GM12891 (cell line): Measurements from ENCODE around the gene LCAT.

ENCODE experiments used
- DNase-seq: peaks from one replicate; pipeline ENCODE4 v3.0.0; 2011; ENCODE audit warnings: low spot score; ENCODE audit not compliant: insufficient read length
- FAIRE-seq: peaks from 2 replicates; lab custom pipeline; 2011; peaks lifted over from hg19 to GRCh38; lab: Jason Lieb, UNC
- PAX5 ChIP-seq: IDR thresholded peaks from 2 replicates; pipeline ENCODE4 v1.6.1; 2011; ENCODE audit warnings: low read length, moderate library complexity, mild to moderate bottlenecking; ENCODE audit not compliant: insufficient read depth, severe bottlenecking
- POLR2A ChIP-seq: IDR thresholded peaks from 2 replicates; pipeline ENCODE4 v1.6.1; 2011; ENCODE audit warnings: low read depth, low read length, control low read depth
- POLR2AphosphoS5 ChIP-seq: IDR thresholded peaks from 2 replicates; pipeline ENCODE4 v1.6.1; 2011; ENCODE audit warnings: low read depth, low read length, control low read depth
- POU2F2 ChIP-seq: IDR thresholded peaks from 2 replicates; pipeline ENCODE4 v1.6.1; 2011; ENCODE audit warnings: low read depth, mild to moderate bottlenecking, control low read depth, low read length, moderate library complexity
- SPI1 ChIP-seq: IDR thresholded peaks from 2 replicates; pipeline ENCODE4 v1.6.1; 2011; ENCODE audit warnings: low read depth, low read length, control low read depth
- TAF1 ChIP-seq: IDR thresholded peaks from 2 replicates; pipeline ENCODE4 v1.6.1; 2011; ENCODE audit warnings: low read depth, low read length, control low read depth

LCAT gene

DNA sequence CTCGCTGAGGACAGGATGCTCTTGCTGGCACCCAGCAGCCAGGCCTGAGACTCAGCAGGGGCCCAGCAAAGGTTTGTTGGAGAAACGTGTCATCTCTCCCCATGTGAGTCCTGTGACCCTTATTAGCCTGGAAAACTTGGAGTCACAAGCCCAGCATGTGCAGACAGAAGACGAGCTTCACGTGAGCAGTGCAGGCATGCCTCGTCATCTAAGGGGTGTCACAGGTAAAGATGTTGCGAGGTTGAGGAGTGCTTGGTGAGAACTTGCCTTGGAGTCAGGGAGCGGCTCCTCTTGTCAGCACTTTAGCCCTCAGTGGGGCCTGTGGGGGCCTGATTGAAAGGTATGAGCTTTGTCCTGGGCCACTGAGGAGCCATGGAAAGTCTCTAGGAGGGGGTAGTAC is 10.1 kb downstream of the LCAT start:
- DNase-seq: no peak
- FAIRE-seq: no peak
- TF ChIP-seq POLR2A (no peak; the same call in 1 of the 2 replicates), POU2F2 (no peak), PAX5 (no peak), TAF1 (no peak), POLR2AphosphoS5 (no peak; the same call in 1 of the 2 replicates), SPI1 (no peak)

DNA sequence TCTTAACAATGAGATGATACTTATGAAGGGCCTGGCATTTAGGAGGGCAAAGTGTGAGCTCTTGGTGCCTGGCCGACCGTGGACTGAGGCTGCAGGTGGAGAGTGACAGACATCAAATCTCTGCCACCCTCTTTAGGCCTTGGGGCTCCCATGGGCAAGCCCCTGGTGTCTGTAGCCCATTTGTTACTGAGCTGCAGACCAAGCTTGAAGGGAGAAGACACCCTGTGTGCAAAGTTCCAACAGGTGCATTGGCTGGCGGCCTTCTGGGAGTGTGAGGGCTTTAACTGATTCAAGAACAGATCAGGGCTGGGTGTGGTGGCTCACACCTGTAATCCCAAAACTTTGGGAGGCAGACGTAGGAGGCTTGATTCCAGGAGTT is 11.5 kb downstream of the LCAT start:
- DNase-seq: no peak
- TF ChIP-seq TAF1 (no peak), POLR2AphosphoS5 (no peak), SPI1 (no peak), POU2F2 (no peak), POLR2A (no peak), PAX5 (no peak)
- no peak for FAIRE-seq

DNA sequence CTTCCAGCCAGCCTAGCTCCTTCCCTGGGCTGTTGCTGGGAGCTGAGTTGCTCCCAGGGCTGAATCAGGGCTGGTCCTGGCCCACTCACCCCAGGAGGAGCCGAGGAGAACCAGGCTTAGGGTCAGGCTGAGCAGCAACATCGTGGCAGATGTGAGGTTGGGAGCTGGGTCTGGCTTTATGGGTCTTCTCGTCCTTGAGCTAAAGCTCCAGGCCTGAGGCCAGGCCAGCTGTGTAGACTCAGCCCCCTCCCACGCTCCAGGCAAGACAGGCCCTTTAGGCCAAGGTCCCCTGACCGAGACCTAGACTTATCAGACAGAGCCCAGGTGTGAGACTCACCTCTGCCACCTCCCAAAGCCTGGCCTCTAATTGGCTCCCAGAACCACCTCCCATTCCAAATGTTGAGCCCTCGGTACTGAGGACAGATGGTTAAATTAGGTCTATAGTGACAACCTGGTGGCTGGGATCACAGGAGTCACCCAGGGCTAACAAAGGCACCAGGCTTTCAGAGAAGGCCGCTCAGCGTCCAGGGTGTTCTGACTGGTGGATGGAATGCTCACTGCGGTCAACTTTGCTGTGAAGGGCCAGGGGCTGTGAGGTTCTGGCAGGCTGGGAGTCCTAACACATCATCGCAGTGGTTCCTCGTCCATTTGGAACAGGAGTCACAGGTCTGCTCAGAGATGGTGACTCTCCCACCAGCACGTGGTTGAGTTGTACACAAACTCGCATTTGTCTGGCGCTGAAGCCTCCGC is 12.0 kb downstream of the LCAT start, which contains the start of gene CTRL:
Gene CTRL (minus strand): TSS at position 151 of the 750 bp plus-strand sequence. CDS start 10 bp downstream, at position 141.
- 0 out of 2 replicates have a peak, but pooled peaks have one; percentile 4 for TF ChIP-seq POU2F2
- peak; percentile 38 for TF ChIP-seq POLR2A
- TF ChIP-seq POLR2AphosphoS5: no peak
- no peak for FAIRE-seq
- no peak for DNase-seq

DNA sequence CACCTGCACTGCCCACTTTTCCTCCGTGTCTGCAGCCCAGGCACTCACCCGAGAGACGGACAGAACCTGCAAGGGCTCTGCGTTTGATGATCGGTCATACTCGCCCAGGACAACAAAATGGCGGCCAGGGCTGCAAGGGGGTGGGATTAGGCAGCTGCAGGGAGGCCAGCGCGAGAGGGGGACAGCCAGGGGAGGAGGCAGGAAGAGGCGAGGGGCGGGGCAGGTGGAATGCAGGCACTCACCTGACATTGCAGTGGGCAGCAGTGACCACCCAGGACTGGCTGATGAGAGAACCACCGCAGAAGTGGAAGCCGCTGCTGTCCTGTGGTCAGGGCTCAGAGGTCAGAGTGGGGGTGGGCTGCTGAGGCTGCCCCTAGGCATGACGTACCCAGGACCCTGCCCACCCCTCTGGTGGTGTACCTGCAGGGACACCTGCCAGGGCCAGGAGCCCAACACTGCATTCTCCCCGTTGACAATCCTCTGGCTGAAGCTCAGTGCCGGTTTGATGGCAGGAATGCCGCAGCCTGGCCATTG is 13.2 kb downstream of the LCAT start:
- no peak; the same call in 1 of the 2 replicates for TF ChIP-seq POLR2AphosphoS5
- TF ChIP-seq SPI1: no peak
- TF ChIP-seq POLR2A: no peak
- no peak for TF ChIP-seq POU2F2
- TF ChIP-seq TAF1: no peak
- DNase-seq: no peak
- FAIRE-seq: no peak

DNA sequence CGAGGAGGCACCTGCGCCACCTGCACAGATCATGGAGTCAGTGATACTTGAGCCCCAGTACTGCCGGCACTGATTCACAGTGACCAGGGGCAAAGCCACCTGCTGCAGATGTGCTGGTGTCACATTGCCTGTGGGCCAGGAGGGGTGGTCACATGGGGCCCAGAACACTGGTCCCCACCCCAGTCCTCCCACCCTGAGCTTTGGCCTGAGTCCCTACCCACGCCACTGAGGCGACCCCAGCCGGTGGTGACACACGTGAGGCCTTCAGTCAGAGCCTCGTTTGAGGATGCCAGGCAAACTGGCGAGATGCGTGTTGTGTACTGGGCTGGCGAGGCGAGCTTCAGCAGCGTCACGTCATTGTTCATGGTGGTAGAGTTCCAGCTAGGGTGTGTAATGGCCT is 13.7 kb downstream of the LCAT start:
- FAIRE-seq (no peak), DNase-seq (no peak)
- TF ChIP-seq SPI1 (no peak), POLR2A (no peak), POLR2AphosphoS5 (no peak), TAF1 (no peak)

DNA sequence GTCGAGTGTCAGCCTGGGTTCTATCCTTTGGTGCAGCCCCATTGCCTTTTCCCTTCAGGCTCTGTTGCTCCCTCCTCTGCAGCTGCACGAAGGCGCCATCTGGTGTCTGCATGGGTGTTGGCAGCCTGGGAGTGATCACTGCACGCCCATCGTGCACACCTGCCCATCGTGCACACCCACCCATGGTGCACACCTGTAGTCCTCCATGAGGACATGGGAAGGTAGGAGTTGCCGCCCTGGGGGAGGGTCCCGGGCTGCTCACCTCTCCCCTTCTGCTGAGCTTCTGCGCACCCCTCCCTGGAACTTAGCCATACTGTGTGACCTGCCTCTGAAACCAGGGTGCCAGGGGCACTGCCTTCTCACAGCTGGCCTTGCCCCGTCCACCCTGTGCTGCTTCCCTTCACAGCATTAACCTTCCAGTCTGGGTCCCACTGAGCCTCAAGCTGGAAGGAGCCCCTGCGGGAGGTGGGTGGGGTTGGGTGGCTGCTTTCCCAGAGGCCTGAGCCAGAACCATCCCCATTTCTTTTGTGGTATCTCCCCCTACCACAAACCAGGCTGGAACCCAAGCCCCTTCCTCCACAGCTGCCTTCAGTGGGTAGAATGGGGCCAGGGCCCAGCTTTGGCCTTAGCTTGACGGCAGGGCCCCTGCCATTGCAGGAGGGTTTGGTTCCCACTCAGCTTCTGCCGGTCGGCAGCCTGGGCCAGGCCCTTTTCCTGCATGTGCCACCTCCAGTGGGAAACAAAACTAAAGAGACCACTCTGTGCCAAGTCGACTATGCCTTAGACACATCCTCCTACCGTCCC is 15.2 kb downstream of the LCAT start:
- TF ChIP-seq POLR2A (peak; percentile 30; the same call in 1 of the 2 replicates), POLR2AphosphoS5 (peak; percentile 20), TAF1 (no peak)
- FAIRE-seq (peak; percentile 98), DNase-seq (peak; percentile 88)

DNA sequence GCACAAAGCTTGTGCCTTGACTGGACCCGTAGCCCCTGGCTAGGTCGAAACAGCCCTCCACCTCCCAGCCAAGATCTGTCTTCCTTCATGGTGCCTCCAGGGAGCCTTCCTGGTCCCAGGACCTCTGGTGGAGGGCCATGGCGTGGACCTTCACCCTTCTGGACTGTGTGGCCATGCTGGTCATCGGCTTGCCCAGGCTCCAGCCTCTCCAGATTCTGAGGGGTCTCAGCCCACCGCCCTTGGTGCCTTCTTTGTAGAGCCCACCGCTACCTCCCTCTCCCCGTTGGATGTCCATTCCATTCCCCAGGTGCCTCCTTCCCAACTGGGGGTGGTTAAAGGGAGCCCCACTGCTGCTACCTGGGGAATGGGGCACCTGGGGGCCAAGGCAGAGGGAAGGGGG is 15.8 kb downstream of the LCAT start:
- DNase-seq: no peak
- FAIRE-seq: no peak
- peak; percentile 21; the same call in 1 of the 2 replicates for TF ChIP-seq POU2F2
- no peak for TF ChIP-seq SPI1
- TF ChIP-seq POLR2A: no peak

DNA sequence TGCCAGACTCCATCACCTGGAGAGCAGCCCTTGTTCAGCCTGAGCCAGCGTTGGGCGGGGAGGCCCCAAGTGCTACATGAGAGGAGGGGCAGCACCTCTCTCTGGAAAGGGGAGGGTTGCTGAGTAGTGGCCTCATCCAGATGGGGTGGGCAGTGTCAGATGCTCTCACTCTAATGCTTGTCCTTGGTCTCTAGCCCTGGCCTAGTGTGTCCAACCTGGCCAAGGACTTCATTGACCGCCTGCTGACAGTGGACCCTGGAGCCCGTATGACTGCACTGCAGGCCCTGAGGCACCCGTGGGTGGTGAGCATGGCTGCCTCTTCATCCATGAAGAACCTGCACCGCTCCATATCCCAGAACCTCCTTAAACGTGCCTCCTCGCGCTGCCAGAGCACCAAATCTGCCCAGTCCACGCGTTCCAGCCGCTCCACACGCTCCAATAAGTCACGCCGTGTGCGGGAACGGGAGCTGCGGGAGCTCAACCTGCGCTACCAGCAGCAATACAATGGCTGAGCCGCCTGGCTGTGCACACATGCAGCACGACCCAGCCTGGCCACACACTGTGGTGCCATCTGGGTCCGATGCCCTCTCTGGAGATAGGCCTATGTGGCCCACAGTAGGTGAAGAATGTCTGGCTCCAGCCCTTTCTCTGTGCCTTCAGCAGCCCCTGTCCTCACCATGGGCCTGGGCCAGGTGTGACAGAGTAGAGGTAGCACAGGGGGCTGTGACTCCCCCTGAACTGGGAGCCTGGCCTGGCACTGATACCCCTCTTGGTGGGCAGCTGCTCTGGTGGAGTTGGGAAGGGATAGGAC is 16.6 kb downstream of the LCAT start:
- TF ChIP-seq POLR2A (0 out of 2 replicates have a peak, but pooled peaks have one; percentile 12), POLR2AphosphoS5 (peak; percentile 37; the same call in 1 of the 2 replicates), POU2F2 (no peak), PAX5 (no peak), TAF1 (no peak)
- no peak for FAIRE-seq
- no peak for DNase-seq

DNA sequence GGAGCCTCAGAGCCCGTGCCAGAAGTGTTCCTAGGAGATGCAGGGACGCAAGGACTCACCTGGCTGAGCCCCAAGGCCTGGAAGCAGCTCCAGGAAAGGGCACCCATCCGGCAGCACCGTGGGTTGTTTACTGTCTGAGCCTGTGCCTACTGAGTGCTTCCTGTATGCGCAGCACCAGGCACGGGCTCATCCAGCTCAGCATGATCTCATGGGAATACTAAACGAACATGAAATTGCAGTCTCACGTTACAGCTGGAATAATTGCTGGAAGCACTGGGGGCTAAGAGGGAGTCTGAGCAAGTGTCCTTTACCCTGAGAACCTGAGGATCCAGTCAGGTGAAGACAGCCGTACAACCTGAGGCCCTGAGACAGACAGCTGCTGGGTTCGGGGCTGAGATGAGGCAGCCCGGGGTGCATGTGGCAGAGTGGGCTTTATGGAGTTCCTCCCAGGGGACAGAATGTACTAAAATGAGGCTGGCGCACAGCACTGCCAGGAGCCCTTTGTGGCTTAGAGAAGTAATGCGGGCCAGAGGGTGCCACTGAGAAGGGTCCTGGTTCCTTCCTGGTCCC is 17.7 kb downstream of the LCAT start:
- FAIRE-seq (no peak), DNase-seq (no peak)
- TF ChIP-seq POU2F2: no peak
- TF ChIP-seq POLR2A: no peak
- no peak for TF ChIP-seq PAX5
- no peak for TF ChIP-seq SPI1
- TF ChIP-seq TAF1: no peak
- TF ChIP-seq POLR2AphosphoS5: no peak
